H1 (cell line): ENCODE data around the gene IRF5.
A peak's percentile ranks its signal among the peaks of the same experiment; 100 is the strongest.

Experiments
- BRCA1 ChIP-seq: IDR thresholded peaks from 2 replicates; pipeline ENCODE4 v1.6.1; 2012; ENCODE audit warnings: low read depth, low read length, improper control_type of control experiment
- CBX5 ChIP-seq: fragments of 300-800, 300-1000 bp; sonication (generic); IDR thresholded peaks from 2 replicates; pipeline ENCODE4 v1.7.1; 2016; ENCODE audit warnings: antibody characterized with exemption, low read length, low read depth
- CHD1 ChIP-seq: IDR thresholded peaks from 2 replicates; pipeline ENCODE4 v1.6.1; 2012; ENCODE audit warnings: low read depth, low read length, improper control_type of control experiment
- CREB1 ChIP-seq: IDR thresholded peaks from 2 replicates; pipeline ENCODE4 v1.6.1; 2012; ENCODE audit warnings: inconsistent platforms
- EP300 ChIP-seq, 2 experiments: IDR thresholded peaks; 1 replicate in 1 of 2; 2 replicates in 1 of 2; pipeline ENCODE4 v1.6.1; 2011 to 2012; ENCODE audit warnings: low read depth in 2 of 2, low read length in 2 of 2, mild to moderate bottlenecking in 2 of 2, borderline replicate concordance in 1 of 2, inconsistent platforms in 1 of 2, moderate library complexity in 1 of 2
- EZH2 ChIP-seq: fragments of 200-600 bp; sonication (generic); IDR thresholded peaks from 2 replicates; pipeline ENCODE4 v1.7.1; 2012; ENCODE audit warnings: low read depth, mild to moderate bottlenecking, moderate library complexity, low read length, inconsistent platforms; ENCODE audit not compliant: severe bottlenecking
- GABPA ChIP-seq: IDR thresholded peaks from 2 replicates; pipeline ENCODE4 v1.6.1; 2011; ENCODE audit warnings: mild to moderate bottlenecking, low read length, moderate library complexity, borderline replicate concordance; ENCODE audit not compliant: insufficient read depth
- POLR2A ChIP-seq, 2 experiments: IDR thresholded peaks; 1 replicate in 1 of 2; 2 replicates in 1 of 2; pipeline ENCODE4 v1.6.1; 2011; ENCODE audit warnings: low read depth in 2 of 2, low read length in 2 of 2, mild to moderate bottlenecking in 2 of 2; ENCODE audit errors: control extremely low read depth in 1 of 2
- TEAD4 ChIP-seq: IDR thresholded peaks from 2 replicates; pipeline ENCODE4 v1.6.1; 2012; ENCODE audit warnings: low read depth, low read length, inconsistent platforms, mixed read lengths
- TF ChIP-seq, protein P1 (sequence below): IDR thresholded peaks from 2 replicates; pipeline ENCODE4 v1.6.1; 2012; ENCODE audit warnings: inconsistent platforms
- TF ChIP-seq, protein P2 (sequence below), 3 experiments: IDR thresholded peaks; 1 replicate in 2 of 3; 2 replicates in 1 of 3; pipeline versions ENCODE4 v1.5.1 to v1.6.1; 2011; ENCODE audit warnings: low read length in 3 of 3, mild to moderate bottlenecking in 3 of 3, inconsistent platforms in 2 of 3, low read depth in 1 of 3, moderate library complexity in 1 of 3; ENCODE audit not compliant: insufficient read depth in 1 of 3; ENCODE audit errors: control extremely low read depth in 1 of 3
- TF ChIP-seq, protein P3 (sequence below): IDR thresholded peaks from 2 replicates; pipeline ENCODE4 v1.6.1; 2012; ENCODE audit warnings: inconsistent platforms
- TF ChIP-seq, protein P4 (sequence below): IDR thresholded peaks from 2 replicates; pipeline ENCODE4 v1.6.1; 2012; ENCODE audit warnings: low read length, inconsistent platforms

DNA sequence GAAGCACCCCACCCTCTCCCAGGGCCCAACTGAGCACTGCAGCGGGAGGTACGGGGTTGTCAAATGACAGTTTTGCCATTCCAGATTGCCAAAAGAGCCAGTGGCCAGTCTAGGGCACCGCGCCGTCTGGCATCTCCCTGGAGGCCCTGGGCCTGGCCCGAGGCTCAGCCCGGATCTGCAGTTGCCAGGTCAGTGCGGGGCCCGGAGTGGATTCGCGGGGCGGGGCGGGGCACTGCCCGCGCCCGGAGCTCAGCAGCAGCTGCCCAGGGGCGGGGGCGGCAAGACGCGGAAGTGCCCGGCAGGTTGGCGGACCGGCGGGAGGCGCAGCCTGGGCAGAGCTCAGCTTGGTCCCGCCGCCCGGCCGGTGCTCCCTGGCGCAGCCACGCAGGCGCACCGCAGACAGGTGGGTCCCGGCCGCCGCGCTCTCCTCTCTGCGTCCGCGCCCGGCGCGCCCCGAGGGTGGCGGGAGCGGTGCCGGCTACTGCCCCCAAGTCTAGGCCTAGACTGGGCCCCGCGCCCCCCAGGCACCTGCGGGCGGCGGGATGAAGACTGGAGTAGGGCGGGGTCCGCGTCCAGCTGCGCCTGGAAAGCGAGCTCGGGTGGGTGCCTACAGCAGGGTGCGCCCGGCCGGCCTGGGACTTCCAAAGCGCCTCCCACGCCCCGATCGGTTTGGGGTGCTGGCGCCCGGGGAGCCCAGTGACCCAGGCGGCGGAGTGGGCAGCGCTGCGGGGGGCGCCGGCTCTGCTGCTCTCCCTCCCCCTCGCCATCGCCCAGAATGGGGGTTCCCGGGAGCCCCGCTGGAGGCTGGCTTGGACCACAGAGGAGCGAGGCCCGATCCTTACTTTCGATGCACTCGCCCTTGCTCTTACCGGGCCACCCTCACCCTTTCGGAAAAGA is at the start of gene IRF5:
- TF ChIP-seq CREB1 (no peak), POLR2A (IDR thresholded peaks at IDR 0.05; ENCODE audit: control extremely low read depth in 1 of 2, low read depth in 2 of 2, low read length in 2 of 2) (no peak), TEAD4 (no peak), GABPA (no peak), EZH2 (peak; percentile 79), CBX5 (no peak), BRCA1 (no peak), EP300 (IDR thresholded peaks at IDR 0.05; ENCODE audit: borderline replicate concordance in 1 of 2, low read depth in 2 of 2, low read length in 2 of 2) (no peak), CHD1 (no peak)
- TF ChIP-seq, protein P1, sequence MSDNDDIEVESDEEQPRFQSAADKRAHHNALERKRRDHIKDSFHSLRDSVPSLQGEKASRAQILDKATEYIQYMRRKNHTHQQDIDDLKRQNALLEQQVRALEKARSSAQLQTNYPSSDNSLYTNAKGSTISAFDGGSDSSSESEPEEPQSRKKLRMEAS = no peak
- TF ChIP-seq, protein P2, sequence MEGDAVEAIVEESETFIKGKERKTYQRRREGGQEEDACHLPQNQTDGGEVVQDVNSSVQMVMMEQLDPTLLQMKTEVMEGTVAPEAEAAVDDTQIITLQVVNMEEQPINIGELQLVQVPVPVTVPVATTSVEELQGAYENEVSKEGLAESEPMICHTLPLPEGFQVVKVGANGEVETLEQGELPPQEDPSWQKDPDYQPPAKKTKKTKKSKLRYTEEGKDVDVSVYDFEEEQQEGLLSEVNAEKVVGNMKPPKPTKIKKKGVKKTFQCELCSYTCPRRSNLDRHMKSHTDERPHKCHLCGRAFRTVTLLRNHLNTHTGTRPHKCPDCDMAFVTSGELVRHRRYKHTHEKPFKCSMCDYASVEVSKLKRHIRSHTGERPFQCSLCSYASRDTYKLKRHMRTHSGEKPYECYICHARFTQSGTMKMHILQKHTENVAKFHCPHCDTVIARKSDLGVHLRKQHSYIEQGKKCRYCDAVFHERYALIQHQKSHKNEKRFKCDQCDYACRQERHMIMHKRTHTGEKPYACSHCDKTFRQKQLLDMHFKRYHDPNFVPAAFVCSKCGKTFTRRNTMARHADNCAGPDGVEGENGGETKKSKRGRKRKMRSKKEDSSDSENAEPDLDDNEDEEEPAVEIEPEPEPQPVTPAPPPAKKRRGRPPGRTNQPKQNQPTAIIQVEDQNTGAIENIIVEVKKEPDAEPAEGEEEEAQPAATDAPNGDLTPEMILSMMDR (IDR thresholded peaks at IDR 0.05; ENCODE audit: control extremely low read depth in 1 of 3, insufficient read depth in 1 of 3, low read depth in 1 of 3, low read length in 3 of 3) = no peak
- TF ChIP-seq, protein P3, sequence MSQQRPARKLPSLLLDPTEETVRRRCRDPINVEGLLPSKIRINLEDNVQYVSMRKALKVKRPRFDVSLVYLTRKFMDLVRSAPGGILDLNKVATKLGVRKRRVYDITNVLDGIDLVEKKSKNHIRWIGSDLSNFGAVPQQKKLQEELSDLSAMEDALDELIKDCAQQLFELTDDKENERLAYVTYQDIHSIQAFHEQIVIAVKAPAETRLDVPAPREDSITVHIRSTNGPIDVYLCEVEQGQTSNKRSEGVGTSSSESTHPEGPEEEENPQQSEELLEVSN = no peak
- TF ChIP-seq, protein P4, sequence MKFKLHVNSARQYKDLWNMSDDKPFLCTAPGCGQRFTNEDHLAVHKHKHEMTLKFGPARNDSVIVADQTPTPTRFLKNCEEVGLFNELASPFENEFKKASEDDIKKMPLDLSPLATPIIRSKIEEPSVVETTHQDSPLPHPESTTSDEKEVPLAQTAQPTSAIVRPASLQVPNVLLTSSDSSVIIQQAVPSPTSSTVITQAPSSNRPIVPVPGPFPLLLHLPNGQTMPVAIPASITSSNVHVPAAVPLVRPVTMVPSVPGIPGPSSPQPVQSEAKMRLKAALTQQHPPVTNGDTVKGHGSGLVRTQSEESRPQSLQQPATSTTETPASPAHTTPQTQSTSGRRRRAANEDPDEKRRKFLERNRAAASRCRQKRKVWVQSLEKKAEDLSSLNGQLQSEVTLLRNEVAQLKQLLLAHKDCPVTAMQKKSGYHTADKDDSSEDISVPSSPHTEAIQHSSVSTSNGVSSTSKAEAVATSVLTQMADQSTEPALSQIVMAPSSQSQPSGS = no peak
